ENCODE data around the gene GRAMD1C.

The GRAMD1C gene

DNA sequence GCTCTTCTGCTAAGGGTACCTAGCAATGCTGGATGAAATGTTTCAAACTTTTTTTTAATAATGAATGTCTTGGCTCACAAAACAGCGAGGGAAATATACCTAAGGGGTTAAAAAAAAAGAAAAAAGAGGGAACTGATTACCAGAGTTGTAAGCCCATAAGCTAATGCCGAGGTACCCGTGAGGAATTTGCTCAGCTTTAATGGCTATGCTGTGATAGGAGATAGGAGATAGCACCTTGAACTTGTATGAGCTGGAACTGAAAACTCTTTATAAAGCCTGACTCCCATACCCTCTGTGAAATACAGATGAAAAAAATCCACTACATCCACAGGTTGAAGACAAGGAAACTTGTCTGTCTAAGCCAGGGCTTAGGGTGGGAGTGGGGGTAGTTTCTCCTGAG, 13.9 kb downstream of the GRAMD1C start:
- DNase-seq (ENCODE audit: low read depth): no peak

DNA sequence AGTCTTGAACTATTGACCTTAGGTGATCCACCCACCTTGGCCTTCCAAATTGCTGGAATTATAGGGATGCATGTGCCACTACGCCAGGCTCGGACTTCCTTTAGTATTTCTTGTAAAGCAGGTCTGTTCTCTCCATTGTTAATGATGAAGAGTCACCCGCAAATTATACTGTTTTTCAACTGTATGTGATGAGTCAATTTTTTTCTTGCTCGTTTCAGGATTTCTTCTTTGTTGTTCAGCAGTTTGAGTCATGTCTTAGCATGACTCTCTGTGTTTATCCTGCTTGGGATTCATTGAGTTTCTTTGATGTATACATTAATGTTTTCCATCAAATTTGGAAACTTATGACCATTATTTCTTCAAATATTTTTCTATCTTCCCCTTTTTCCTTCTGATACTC, 28.9 kb downstream of the GRAMD1C start:
- peak; percentile 34 for DNase-seq (ENCODE audit: low read depth)

DNA sequence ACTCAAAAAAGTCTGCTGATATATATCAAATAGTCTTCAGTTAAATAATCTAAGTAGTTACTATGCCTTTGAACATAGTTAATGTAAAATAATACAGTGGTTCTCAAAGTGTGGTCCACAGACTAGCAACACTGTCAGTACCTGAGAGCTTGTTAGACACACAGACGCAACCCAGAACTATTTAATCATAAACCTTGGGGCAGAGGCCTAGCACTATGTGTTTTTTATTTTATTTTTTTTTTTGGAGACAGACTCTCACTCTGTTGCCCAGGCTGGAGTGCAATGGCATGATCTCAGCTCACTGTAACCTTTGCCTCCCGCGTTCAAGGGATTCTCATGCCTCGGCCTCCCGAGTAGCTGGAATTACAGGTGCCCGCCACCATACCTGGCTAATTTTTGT, 34.7 kb downstream of the GRAMD1C start:
- no peak for DNase-seq (ENCODE audit: low read depth)

DNA sequence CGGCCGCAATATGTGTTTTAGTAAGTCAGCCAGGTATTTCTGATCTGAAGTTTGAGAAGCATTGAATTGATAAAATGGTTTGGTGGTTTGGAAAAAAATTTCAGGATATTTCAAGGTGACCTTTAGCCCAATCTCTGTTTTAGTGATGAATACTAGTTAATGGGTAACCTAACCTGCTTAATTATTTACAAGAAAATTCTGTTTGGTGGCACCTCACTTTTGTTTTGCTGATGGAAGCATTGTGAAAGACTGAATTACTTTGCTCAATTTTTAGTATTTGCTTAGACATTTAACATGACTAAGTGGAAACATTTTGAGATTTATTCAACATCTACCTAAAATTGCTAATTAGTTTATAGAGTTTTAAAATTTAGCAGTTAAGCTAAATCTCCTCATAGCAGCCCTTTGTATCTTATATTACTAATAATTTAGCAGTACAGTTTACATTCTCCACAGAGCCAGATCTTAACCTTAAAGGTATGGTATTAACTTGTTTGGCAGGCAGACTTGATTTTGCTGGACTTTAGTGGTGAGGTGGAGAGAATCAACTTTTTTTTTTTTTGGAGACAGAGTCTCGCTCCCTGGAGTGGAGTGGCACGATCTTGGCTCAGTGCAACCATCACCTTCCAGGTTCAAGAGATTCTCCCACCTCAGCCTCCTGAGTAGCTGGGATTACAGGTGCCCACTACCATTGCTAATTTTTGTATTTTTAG, 35.4 kb downstream of the GRAMD1C start:
- no peak for DNase-seq (ENCODE audit: low read depth)

DNA sequence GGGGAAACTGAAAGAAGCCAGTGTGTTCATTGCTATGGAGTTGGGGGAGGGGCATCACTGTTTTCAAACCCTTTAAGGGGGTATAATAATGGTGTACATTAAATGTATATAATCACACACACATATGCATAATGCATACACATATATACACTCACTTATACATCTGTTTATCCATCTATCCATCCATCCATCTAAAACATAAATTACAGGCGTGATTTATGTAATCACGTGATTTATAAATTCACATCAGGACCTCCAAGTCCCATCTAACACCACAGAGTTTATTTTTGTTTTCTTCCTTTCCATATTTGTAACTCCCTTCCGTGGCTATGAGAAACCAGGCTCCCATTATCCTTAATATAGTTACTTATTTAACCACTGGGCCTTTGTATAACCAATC, 39.8 kb downstream of the GRAMD1C start:
- no peak for DNase-seq (ENCODE audit: low read depth)

- DNase-seq (ENCODE audit: low read depth): no peak
These were observed 46.5 kb downstream of the GRAMD1C start for GRCh38 chr3:113885050-113885449.

- DNase-seq (ENCODE audit: low read depth): no peak
These were observed 51.8 kb downstream of the GRAMD1C start for GRCh38 chr3:113890256-113890900.

DNA sequence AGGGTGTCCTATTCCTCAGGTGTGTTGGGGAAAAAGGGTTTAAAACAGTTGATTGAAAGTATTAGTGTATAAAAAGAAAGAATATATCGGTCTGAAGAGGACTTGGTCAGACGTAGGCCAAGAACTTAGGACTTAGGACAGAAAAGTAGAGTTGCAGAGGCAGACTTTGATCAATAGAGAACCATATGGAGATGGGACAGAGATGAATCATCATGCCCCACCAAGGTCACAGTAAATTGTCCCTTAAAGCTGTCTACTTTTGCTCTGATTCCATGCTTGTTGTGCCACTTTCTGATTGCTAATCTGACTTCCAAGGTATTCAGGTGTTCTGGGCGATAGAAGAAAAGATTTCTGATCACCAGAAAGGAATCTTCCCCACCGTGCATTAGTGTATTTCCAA, 56.3 kb downstream of the GRAMD1C start:
- no peak for DNase-seq (ENCODE audit: low read depth)

GRCh38 chr3:113895964-113896363, 57.4 kb downstream of the GRAMD1C start:
- DNase-seq (ENCODE audit: low read depth): no peak

GRCh38 chr3:113896930-113897329, 58.3 kb downstream of the GRAMD1C start:
- DNase-seq (ENCODE audit: low read depth): no peak

DNA sequence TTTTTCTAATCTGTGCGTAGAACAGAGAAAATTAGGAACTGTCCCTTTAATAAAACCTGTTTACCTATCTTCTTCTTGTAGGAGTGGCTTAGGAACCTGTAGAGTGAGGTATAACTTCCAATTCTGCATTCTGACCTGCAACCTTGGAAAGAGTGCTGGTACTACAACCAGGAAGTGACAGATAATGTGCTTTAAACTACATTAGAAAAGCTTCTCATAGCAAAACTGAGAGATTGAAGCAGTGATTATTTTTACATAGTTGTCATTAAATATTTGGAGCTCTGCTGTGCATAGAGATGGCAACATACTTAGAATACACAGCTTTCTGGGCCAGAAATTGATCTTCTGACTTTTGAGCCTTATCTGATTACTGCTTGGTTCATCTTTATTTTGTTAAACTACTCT, 58.8 kb downstream of the GRAMD1C start:
- DNase-seq (ENCODE audit: low read depth): no peak

GRCh38 chr3:113898892-113899291, 60.3 kb downstream of the GRAMD1C start:
- DNase-seq (ENCODE audit: low read depth): peak; percentile 66

DNA sequence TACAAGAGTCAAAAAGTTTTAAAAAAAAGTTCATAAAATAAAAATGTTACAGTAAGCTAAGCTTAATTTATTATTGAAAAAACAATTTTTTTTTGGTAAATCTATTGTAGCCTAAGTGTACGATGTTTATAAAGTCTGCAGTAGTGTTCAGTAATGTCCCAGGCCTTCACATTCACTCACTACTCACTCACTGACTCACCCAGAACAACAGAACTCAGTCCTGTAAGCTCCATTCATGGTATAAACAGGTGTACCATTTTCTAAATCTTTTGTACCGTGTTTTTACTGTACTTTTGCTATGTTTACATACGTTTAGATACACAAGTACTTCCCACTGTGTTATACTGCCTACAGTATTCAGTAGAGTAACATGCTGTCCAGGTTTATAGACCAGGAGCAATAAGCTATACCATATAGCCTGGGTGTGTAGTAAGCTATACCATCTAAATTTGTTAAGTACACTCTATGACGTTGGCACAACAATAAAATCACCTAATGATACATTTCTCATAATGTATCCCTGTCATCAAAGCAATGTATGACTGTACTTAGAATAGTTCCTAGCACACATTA, 68.1 kb downstream of the GRAMD1C start:
- no peak for DNase-seq (ENCODE audit: low read depth)

- no peak for DNase-seq (ENCODE audit: low read depth)
These were observed 69.5 kb downstream of the GRAMD1C start for GRCh38 chr3:113908133-113908532.

DNA sequence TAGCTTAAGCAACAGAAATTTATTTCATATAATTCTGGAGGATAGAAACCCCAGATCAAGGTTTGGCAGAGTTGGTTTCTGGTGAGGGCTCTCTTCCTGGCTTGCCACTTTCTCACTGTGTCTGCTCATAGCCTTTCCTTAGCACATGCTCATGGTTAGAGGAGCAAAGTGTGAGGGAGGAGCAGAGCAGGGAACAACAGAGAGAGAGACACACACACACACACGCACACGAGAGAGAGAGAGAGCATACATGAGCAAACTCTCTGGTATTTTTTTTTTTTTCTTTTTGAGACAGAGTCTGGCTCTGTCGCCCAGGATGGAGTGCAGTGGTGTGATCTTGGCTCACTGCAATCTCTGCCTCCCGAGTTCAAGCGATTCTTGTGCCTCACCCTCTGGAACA, 72.4 kb downstream of the GRAMD1C start:
- peak; percentile 11 for DNase-seq (ENCODE audit: low read depth)

- peak; percentile 24 for DNase-seq (ENCODE audit: low read depth)
These were observed 74.1 kb downstream of the GRAMD1C start for GRCh38 chr3:113912552-113913236.

DNA sequence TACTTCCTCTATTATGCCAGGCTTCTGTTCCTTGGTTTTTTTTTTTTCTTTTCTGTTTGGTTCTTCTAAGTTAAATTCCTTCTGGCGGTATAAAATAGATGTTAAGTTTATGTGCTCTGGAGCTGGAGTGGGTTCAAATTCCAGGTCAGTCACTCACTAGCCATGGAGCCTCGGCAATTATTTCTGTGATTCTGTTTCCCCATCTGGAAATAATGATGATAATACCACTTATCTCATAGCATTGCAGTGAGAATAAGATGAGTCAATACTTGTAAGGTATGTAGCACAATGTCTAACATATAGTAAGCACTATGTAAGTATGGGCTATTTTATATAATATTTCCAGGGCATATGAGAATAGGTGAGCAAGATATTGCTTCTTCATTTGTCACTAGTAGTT, 76.1 kb downstream of the GRAMD1C start:
- DNase-seq (ENCODE audit: low read depth): peak; percentile 74

DNA sequence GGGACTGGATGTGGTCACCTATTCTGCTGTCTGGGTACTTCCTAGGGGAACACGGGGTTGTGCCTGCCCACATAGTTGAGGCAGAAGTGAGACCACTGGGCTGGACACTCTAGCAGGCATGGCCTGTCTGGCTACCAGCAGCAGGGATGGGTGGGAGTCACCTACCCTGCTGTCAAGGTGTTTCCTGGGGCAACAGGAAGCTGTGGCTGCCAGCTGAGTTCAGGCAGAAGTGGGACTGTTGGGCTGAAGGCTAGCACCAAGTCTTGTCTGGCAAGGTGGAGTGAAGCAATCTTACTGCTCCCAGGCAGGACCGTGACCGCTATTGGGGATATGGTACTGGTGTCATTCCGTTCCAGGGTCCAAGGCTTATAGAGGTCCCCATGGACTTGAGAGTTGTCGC, 89.0 kb downstream of the GRAMD1C start:
- DNase-seq (ENCODE audit: low read depth): no peak

DNA sequence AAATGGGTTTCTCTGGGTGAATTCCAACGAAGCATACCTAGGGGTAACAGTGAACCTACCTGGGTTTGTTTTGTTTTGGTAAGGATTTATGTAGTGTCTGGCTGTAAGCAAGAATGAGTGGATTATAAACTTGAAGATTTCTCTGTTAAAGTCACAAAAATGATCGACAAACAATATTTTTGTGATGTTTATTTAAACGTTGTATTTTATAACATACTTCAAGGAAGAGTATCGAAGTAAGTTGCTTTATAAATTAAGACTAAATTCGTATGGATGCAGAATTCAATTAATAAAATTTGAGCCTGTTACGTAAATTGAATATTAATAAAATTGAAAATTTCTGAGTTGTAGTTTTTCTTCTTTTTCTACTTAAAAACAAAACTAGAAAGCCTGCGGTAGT, 108.2 kb downstream of the GRAMD1C start:
- DNase-seq (ENCODE audit: low read depth): no peak

DNA sequence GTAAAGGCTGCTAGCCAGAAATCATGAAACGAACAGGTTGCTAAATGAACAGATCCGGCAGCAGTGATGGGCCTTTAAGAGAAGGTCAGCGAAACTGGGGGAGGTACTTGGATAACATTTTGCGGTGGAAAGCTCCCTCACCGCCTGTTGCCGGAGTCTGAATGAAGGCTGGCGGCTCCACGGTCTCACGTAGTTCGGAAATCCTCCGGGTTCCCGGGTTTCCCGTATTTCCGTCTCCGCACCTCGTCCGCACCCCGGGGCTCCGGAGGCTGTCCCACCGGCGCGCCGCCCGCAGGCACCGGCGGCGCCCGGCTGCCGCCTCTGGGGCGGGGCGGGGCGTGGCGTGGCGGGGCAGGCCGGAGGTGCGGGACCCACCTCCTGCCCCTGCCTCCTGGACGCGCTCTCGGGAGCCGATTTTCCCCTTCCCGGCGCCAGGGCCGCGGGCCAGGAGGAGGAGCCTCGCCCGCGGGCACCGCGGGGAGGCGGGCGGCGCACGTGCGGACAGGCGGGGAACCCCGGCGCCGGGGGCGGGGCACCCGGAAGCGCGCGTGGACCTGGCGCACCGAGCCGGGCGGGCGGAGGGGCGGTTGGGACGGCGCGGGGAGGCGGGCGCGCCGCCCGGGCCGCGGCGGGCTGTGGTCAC, 108.9 kb downstream of the GRAMD1C start, which contains the start of gene ZDHHC23:
ZDHHC23 (plus strand) TSS at position 642 of the 643 bp plus-strand sequence. CDS start 790 bp downstream, outside the sequence.
- DNase-seq (ENCODE audit: low read depth): peak; percentile 10

DNA sequence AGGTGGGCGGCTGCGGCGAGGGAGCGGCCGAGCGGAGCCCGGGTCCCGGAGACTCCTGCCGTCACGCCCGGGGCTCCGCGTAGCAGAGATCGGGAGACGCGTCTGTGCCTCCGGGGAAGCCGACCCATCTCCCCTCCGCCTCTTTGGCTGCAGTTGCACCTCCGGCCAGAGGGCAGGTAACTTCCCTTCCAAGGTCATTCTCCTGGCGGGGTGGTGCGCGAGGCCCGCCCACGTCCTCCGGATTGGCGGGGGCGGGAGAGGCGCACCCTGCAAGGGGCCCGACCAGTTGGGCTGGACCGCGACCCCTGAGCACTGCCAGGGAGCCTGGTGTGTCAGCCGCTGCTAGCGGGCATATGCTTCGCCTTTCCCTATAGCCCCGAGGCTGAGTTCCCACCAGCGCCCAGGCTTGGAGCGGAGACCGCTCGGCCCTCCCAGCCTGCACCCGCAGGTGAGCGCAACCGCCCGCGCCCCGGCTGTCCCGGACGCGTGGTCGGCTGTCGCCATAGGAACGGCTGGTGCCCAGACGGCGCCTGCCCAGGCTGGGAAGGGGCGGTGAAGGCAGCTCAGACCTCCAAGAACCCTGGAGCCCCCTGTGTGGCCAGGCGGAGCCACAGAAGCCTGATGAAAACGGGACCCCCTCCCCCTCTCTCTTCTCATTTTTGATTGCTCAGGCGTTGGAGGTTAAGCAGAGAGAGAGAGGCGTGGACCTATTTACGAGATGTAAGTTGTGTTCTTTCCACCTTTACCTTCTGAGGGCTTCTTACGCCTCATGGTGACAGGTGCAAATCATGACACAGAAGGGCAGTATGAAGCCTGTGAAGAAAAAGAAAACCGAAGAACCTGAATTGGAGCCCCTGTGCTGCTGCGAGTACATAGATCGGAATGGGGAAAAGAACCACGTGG, 109.7 kb downstream of the GRAMD1C start:
- no peak for DNase-seq (ENCODE audit: low read depth)
